BE2C (cell line): ENCODE results near the gene DNAH7.

Source experiments
- DNase-seq: peaks from one replicate; pipeline ENCODE4 v3.0.0-alpha.2; 2020
- H3K27me3 ChIP-seq: fragments of 250-450 bp; sonication (Bioruptor Pico); 2 replicates; pipeline ENCODE4 v1.5.1; 2020; ENCODE audit warnings: mild to moderate bottlenecking
- H3K36me3 ChIP-seq: fragments of 250-450 bp; sonication (Bioruptor Pico); 2 replicates; pipeline ENCODE4 v1.5.1; 2020; ENCODE audit warnings: mild to moderate bottlenecking
- H3K4me1 ChIP-seq: fragments of 250-450 bp; sonication (Bioruptor Pico); 2 replicates; pipeline ENCODE4 v1.5.1; 2020
- H3K4me3 ChIP-seq: 2 replicates; pipeline ENCODE4 v1.5.1; 2011; ENCODE audit warnings: low read depth, low read length
- H3K9me3 ChIP-seq: fragments of 250-450 bp; sonication (Bioruptor Pico); 2 replicates; pipeline ENCODE4 v1.5.1; 2020
- TF ChIP-seq, protein P1 (sequence below): IDR thresholded peaks from 2 replicates; pipeline ENCODE4 v1.5.1; 2012; ENCODE audit warnings: mild to moderate bottlenecking, low read depth, low read length

The DNAH7 gene

DNA sequence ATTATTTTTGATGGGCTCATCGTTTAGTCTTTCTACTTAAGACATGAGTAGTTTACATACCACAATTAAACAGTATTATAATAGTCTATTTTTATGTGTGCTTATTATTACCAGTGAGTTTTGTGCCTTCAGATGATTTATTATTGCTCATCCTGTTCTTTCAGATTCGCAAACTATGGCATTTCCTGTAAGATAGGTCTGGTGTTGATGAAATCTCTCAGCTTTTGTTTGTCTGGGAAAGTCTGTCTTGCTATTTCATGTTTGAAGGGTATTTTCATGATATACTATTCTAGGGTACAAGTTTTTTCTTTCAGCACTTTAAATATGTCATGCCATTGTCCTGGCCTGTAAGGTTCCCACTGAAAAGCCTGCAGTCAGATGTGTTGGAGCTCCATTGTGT, 101.3 kb downstream of the DNAH7 start:
- Histone ChIP-seq H3K9me3 (no peaks in the 10 kb centered on the region), H3K27me3 (peaks cover 14% of the 10 kb centered on the region; the same call in 1 of the 2 replicates), H3K36me3 (no peaks in the 10 kb centered on the region), H3K4me1 (no peaks in the 10 kb centered on the region), H3K4me3 (no peak overlapping the region)
- TF ChIP-seq, protein P1, sequence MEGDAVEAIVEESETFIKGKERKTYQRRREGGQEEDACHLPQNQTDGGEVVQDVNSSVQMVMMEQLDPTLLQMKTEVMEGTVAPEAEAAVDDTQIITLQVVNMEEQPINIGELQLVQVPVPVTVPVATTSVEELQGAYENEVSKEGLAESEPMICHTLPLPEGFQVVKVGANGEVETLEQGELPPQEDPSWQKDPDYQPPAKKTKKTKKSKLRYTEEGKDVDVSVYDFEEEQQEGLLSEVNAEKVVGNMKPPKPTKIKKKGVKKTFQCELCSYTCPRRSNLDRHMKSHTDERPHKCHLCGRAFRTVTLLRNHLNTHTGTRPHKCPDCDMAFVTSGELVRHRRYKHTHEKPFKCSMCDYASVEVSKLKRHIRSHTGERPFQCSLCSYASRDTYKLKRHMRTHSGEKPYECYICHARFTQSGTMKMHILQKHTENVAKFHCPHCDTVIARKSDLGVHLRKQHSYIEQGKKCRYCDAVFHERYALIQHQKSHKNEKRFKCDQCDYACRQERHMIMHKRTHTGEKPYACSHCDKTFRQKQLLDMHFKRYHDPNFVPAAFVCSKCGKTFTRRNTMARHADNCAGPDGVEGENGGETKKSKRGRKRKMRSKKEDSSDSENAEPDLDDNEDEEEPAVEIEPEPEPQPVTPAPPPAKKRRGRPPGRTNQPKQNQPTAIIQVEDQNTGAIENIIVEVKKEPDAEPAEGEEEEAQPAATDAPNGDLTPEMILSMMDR = no peak
- no peak for DNase-seq

DNA sequence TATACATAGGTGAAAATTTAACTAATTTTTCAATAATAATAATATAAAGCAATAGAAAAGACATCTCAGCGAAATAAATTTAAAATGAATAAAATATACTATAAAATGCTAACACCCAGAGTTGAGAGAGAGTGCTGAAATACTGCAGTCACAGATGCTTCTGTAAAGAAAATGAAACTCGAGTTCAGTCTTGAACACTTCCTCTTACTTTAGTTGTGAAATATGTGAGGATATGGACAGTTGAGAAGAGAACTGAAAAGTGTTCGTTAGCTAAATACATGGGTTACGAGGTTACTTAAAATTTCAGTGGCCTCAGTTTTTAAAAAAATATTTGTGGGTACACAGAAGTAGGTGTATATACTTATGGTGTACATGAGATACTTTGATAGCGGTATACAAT, 106.8 kb downstream of the DNAH7 start:
- Histone ChIP-seq H3K27me3 (no peaks in the 10 kb centered on the region), H3K4me1 (no peaks in the 10 kb centered on the region), H3K36me3 (no peaks in the 10 kb centered on the region), H3K9me3 (no peaks in the 10 kb centered on the region), H3K4me3 (no peak overlapping the region)
- TF ChIP-seq, protein P1 = no peak
- no peak for DNase-seq

DNA sequence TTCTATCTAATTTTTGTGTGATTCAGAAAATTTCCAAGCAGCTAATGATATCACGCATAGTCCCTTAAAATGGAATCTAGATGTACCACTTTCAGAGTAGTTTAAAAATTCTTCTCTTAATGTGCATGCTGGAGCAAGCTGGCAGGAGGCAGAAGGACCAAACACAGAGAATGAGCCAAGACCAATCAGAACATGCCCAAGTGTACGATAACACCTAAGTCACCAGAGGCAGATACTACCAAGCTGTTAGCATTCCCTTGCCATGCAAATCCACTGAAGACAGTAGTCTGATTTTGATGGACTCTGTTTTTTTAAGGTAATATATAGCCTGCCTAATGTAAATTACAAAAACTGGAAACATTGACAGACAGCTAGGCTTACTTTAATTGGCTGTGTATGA, 109.3 kb downstream of the DNAH7 start:
- Histone ChIP-seq H3K4me1 (no peaks in the 10 kb centered on the region), H3K27me3 (no peaks in the 10 kb centered on the region), H3K4me3 (no peak overlapping the region), H3K36me3 (no peaks in the 10 kb centered on the region), H3K9me3 (no peaks in the 10 kb centered on the region)
- TF ChIP-seq, protein P1 = no peak
- no peak for DNase-seq

DNA sequence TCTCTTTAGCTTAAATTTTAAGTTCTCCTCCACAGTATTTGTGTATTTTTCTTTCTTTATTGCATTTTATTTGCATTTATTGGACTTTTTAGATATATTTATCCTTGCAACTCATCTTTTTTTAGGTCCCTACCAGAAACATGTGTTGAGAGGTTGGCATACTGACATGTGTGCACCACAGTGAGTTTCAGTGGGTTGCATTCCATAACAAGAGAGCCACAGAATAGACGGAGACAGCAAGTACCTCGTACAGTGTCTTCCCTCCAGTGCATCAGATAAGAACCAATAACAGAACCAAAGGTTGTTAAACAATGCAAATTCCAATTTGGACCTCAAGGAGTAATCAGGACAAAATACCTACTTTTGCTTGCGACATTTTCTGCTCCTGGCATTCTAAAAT, 111.9 kb downstream of the DNAH7 start:
- no peak overlapping the region for H3K4me3 ChIP-seq
- H3K4me1 ChIP-seq = no peaks in the 10 kb centered on the region
- H3K36me3 ChIP-seq = no peaks in the 10 kb centered on the region
- TF ChIP-seq, protein P1 = no peak
- DNase-seq = no peak
- H3K9me3 ChIP-seq = no peaks in the 10 kb centered on the region
- H3K27me3 ChIP-seq = no peaks in the 10 kb centered on the region

DNA sequence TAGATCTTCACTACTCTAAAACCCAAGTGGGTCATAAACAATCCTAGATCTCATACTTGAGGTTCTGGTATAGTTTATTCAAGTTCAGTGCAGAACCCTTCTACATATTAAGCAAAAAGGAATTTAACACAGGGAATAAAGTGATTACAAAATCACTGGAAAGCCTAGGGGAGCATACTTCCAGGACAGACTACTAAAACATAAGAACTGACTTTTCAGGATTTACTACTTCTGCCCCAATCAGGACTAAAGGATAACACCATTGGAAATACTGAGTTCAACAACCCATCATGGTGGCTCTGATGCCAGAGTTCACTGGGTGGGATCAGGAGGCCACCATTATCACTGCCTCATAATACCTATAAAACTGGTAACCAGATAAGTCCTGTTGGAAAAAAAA, 123.6 kb downstream of the DNAH7 start:
- DNase-seq = no peak
- H3K27me3 ChIP-seq = no peaks in the 10 kb centered on the region
- TF ChIP-seq, protein P1 = no peak
- no peaks in the 10 kb centered on the region for H3K36me3 ChIP-seq
- H3K4me3 ChIP-seq = no peak overlapping the region
- no peaks in the 10 kb centered on the region for H3K4me1 ChIP-seq
- H3K9me3 ChIP-seq = no peaks in the 10 kb centered on the region

DNA sequence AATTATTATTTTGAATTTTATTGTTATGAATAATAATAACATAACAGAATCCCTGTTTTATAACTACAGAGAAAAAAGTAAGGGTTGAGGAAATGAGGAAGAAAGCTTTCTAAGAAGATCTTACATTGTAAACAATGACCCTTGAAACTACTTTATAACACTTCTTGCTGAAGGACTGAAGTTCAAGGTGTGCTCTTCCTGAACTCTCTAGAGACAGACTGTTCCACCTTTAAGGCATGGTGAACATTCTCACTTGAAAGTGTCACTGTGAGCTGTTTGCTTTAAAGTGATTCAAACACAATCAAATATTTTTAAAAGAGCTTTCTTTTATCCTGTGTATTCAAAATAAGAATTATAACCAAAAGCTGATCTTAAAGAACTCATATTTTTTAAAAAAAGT, 131.5 kb downstream of the DNAH7 start:
- no peaks in the 10 kb centered on the region for H3K36me3 ChIP-seq
- H3K27me3 ChIP-seq = no peaks in the 10 kb centered on the region
- no peaks in the 10 kb centered on the region for H3K4me1 ChIP-seq
- TF ChIP-seq, protein P1 = no peak
- H3K9me3 ChIP-seq = no peaks in the 10 kb centered on the region
- DNase-seq = no peak
- H3K4me3 ChIP-seq = no peak overlapping the region
